Common myeloid progenitor, CD34-positive (primary cell): Measurements from ENCODE around the gene SNX1.
A peak's percentile ranks its signal among the peaks of the same experiment; 100 is the strongest.

Experiments used
- CTCF ChIA-PET: fragments of 350-600 bp; sonication (Branson Sonifier 250); formaldehyde crosslinking; loops from one replicate; lab custom pipeline; 2021; ENCODE audit warnings: antibody characterized with exemption; lab: Charles Lee
- POLR2A ChIA-PET: fragments of 350-600 bp; sonication (Branson Sonifier 250); formaldehyde crosslinking; loops from one replicate; lab custom pipeline; 2021; ENCODE audit warnings: antibody characterized with exemption; lab: Charles Lee
- DNase-seq, 3 donors: peaks; one replicate each; pipeline versions ENCODE4 v3.0.0 to v3.0.0-alpha.2; 2013
- H3K27ac ChIP-seq, 2 experiments: 1 replicate in 1 of 2; 2 replicates in 1 of 2; pipeline ENCODE4 v1.7.0; 2013; ENCODE audit warnings: inconsistent platforms in 2 of 2, low read length in 2 of 2, mild to moderate bottlenecking in 2 of 2, low read depth in 1 of 2, moderate library complexity in 1 of 2; ENCODE audit not compliant: severe bottlenecking in 2 of 2, insufficient read depth in 1 of 2, poor library complexity in 1 of 2
- H3K27me3 ChIP-seq, 5 experiments: replicated peaks in 2 of 5; 1 replicate in 3 of 5; 2 replicates in 2 of 5; pipeline versions ENCODE4 v1.6.1 to v1.7.0; 2013; ENCODE audit warnings: low read length in 4 of 5, mild to moderate bottlenecking in 2 of 5, moderate library complexity in 2 of 5, inconsistent platforms in 1 of 5; ENCODE audit not compliant: insufficient read depth in 5 of 5, control insufficient read depth in 4 of 5
- H3K36me3 ChIP-seq, 4 experiments: 1 replicate in 2 of 4; 2 replicates in 2 of 4; pipeline versions ENCODE4 v1.6.1 to v1.7.0; 2013; ENCODE audit warnings: low read length in 3 of 4, control low read depth in 1 of 4, mild to moderate bottlenecking in 1 of 4; ENCODE audit not compliant: control insufficient read depth in 4 of 4, insufficient read depth in 4 of 4
- H3K4me1 ChIP-seq, 4 experiments: 1 replicate in 3 of 4; 2 replicates in 1 of 4; pipeline versions ENCODE4 v1.6.1 to v1.7.1; 2013; ENCODE audit warnings: low read length in 3 of 4, mild to moderate bottlenecking in 3 of 4, control low read depth in 1 of 4, inconsistent platforms in 1 of 4, moderate library complexity in 1 of 4; ENCODE audit not compliant: control insufficient read depth in 4 of 4, insufficient read depth in 4 of 4; ENCODE audit errors: control extremely low read depth in 1 of 4
- H3K4me3 ChIP-seq, 7 experiments: 1 replicate in 4 of 7; 2 replicates in 3 of 7; pipeline versions ENCODE4 v1.5.1 to v1.7.0; 2013; ENCODE audit warnings: mild to moderate bottlenecking in 7 of 7, low read length in 6 of 7, moderate library complexity in 6 of 7, inconsistent platforms in 2 of 7, low read depth in 2 of 7, control low read depth in 1 of 7; ENCODE audit not compliant: insufficient read depth in 4 of 7, control insufficient read depth in 1 of 7; ENCODE audit errors: extremely low read depth in 1 of 7
- H3K9me3 ChIP-seq, 5 experiments: 1 replicate in 4 of 5; 2 replicates in 1 of 5; pipeline versions ENCODE4 v1.6.1 to v1.7.1; 2013; ENCODE audit warnings: low read length in 4 of 5, mild to moderate bottlenecking in 2 of 5, inconsistent platforms in 1 of 5, low read depth in 1 of 5, moderate library complexity in 1 of 5; ENCODE audit not compliant: control insufficient read depth in 4 of 5, insufficient read depth in 2 of 5; ENCODE audit errors: control extremely low read depth in 1 of 5
- WGBS: methylation state at CpG from one replicate; pipeline ENCODE4 v1.1.5; 2013; ENCODE audit not compliant: insufficient coverage; 5-methylcytosine and 5-hydroxymethylcytosine counted together

The SNX1 gene

DNA sequence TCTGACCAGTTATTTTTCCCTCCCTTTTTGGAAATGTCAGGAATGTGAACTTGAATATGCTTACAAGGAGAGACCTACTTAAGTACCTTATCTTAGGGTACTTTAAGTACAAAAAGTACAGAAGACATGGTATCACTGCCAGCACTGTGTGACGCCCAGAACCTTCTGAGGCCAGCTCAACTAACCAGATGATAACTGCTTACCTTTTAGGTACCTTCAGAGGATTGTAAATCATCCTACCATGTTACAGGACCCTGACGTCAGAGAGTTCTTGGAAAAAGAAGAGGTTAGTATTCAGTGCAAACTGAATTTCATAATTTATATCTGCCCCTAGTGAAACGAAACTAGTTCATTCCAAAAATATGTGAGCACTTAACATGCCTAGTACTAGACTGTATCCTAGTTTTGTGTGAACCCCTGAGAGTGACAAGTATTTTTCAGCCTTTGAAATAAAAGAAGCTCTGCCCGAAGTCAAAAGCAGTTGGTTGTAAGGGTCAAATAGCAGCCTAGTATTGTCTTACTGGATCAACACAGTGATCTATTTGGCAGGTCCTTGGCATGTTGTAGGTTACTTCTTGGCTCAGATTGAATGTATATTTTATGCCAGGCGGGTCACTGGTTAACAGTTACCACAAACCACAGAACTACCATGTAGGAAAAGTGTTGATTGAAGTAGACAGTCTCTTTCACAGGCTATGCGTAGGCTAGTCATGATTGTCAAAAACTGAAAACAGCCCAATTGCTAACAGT, 31.9 kb downstream of the SNX1 start:
- ChIA-PET POLR2A (interaction anchor here (0.7 kb wide), 1 partner anchor 9 kb away, joined by 6 read pairs; no protein-coding TSS in a partner anchor), CTCF (no interaction called here)
- no peaks in the 10 kb centered on the region for H3K4me1 ChIP-seq
- H3K4me3 ChIP-seq, result no peak overlapping the region
- H3K36me3 ChIP-seq, result peaks cover 43 to 88% (median 65%) of the 10 kb centered on the region in 4 experiments
- no peaks in the 10 kb centered on the region for H3K27me3 ChIP-seq
- DNase-seq, result no peak
- no peak overlapping the region for H3K27ac ChIP-seq
- no peaks in the 10 kb centered on the region for H3K9me3 ChIP-seq
- 100% methylated on average over 2 of the region's 6 CpGs for WGBS

- CTCF ChIA-PET, result interaction anchor here (2.8 to 4.0 kb wide), 2 partner anchors 8 to 23 kb away, joined by 12 to 20 read pairs; no protein-coding TSS in a partner anchor
- Histone ChIP-seq H3K4me3 (no peak overlapping the region), H3K4me1 (no peaks in the 10 kb centered on the region), H3K36me3 (peaks cover 45 to 91% (median 70%) of the 10 kb centered on the region in 4 experiments), H3K9me3 (no peaks in the 10 kb centered on the region), H3K27me3 (no peaks in the 10 kb centered on the region), H3K27ac (no peak overlapping the region)
- POLR2A ChIA-PET, result no interaction called here
- no peak for DNase-seq
- 100% methylated on average over 2 of the region's 3 CpGs for WGBS
Measured at GRCh38 chr15:64130159-64130558, 34.4 kb downstream of the SNX1 start.

DNA sequence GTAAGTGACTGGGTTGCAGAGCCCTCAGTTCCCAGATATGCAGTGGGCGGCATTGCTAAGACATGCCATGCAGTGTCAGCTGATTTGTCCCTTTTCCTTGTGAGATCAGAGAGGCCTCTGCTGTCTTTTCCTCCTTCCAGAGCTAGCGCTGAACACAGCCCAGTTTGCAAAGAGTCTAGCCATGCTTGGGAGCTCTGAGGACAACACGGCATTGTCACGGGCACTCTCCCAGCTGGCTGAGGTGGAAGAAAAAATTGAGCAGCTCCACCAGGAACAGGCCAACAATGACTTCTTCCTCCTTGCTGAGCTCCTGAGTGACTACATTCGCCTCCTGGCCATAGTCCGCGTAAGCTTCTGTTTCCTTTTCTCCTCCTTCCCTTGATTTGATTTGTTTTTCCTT, 35.8 kb downstream of the SNX1 start:
- no peak overlapping the region for H3K4me3 ChIP-seq
- H3K9me3 ChIP-seq, result no peaks in the 10 kb centered on the region
- WGBS, result 95% methylated on average over 7 of the region's 7 CpGs
- H3K27me3 ChIP-seq, result no peaks in the 10 kb centered on the region
- ChIA-PET POLR2A (interaction anchor here (1.0 kb wide), 1 partner anchor 10 kb away, joined by 4 read pairs; no protein-coding TSS in a partner anchor), CTCF (interaction anchor here (2.8 to 4.0 kb wide), 2 partner anchors 10 to 22 kb away, joined by 12 to 20 read pairs; no protein-coding TSS in a partner anchor)
- H3K36me3 ChIP-seq, result peaks cover 53 to 91% (median 73%) of the 10 kb centered on the region in 4 experiments
- no peak for DNase-seq
- H3K4me1 ChIP-seq, result no peaks in the 10 kb centered on the region
- H3K27ac ChIP-seq, result no peak overlapping the region

DNA sequence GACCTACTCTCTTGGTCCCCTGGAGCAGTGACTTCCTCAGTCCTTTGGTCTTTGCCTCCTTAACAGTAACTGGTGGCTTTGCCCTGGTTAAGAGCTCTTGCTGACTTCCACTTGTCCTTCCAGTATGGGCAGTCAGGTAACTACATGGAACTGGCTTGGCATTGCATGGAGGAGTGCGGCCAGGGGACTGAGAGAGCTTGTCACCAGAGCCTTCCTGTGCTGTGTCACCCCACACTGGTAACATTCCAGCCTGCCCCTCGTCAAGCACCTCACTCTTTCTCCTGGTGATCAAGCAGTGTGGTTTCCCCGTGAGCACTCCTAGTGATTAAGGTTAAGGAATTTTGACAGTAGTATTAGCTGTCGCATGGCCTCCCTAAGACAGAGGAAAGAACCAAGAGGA, 36.4 kb downstream of the SNX1 start:
- Histone ChIP-seq H3K4me1 (no peaks in the 10 kb centered on the region), H3K9me3 (no peaks in the 10 kb centered on the region), H3K27ac (no peak overlapping the region), H3K27me3 (no peaks in the 10 kb centered on the region), H3K36me3 (peaks cover 56 to 91% (median 74%) of the 10 kb centered on the region in 4 experiments), H3K4me3 (no peak overlapping the region)
- DNase-seq, result no peak
- WGBS, result 100% methylated on average over 2 of the region's 4 CpGs
- ChIA-PET POLR2A (no interaction called here), CTCF (interaction anchor here (1.1 to 4.0 kb wide), 3 partner anchors 10 to 21 kb away, joined by 3 to 20 read pairs (median 12); no protein-coding TSS in a partner anchor)

GRCh38 chr15:64133623-64134344, 38.0 kb downstream of the SNX1 start:
- peaks cover 49 to 91% (median 79%) of the 10 kb centered on the region in 4 experiments for H3K36me3 ChIP-seq
- CTCF ChIA-PET, result interaction anchor here (1.5 kb wide), 1 partner anchor 9 kb away, joined by 4 read pairs; no protein-coding TSS in a partner anchor

GRCh38 chr15:64134345-64134829, 38.6 kb downstream of the SNX1 start:
- no peaks in the 10 kb centered on the region for H3K4me1 ChIP-seq
- peak in 2 of 3 donors; percentile 49 to 55 for DNase-seq
- no peaks in the 10 kb centered on the region for H3K9me3 ChIP-seq
- H3K4me3 ChIP-seq, result no peak overlapping the region
- H3K27ac ChIP-seq, result no peak overlapping the region
- CTCF ChIA-PET, result interaction anchor here (1.5 kb wide), 1 partner anchor 9 kb away, joined by 4 read pairs; no protein-coding TSS in a partner anchor
- 75% methylated on average over 3 of the region's 9 CpGs for WGBS
- H3K27me3 ChIP-seq, result no peaks in the 10 kb centered on the region
- POLR2A ChIA-PET, result interaction anchor here (0.7 kb wide), 1 partner anchor 1035 kb away, joined by 3 read pairs; no protein-coding TSS in a partner anchor
- H3K36me3 ChIP-seq, result peaks cover 45 to 89% (median 76%) of the 10 kb centered on the region in 4 experiments

More at GRCh38 chr15:64133623-64134344, 38.0 kb downstream of the SNX1 start:
- Histone ChIP-seq H3K4me1 (no peaks in the 10 kb centered on the region), H3K27ac (no peak overlapping the region), H3K4me3 (no peak overlapping the region), H3K9me3 (no peaks in the 10 kb centered on the region), H3K27me3 (no peaks in the 10 kb centered on the region)
- WGBS, result 98% methylated on average over 10 of the region's 10 CpGs
- POLR2A ChIA-PET, result interaction anchor here (0.6 to 0.7 kb wide), 2 partner anchors 1035 to 1186 kb away, joined by 3 read pairs; no protein-coding TSS in a partner anchor
- no peak for DNase-seq
